ENCODE measurements around the gene NEXN.
"Not testable (repeated sequence)": the region's sequence is repeated elsewhere in the genome, so short reads cannot be mapped to it uniquely, and the experiment has no call there.

NEXN gene

DNA sequence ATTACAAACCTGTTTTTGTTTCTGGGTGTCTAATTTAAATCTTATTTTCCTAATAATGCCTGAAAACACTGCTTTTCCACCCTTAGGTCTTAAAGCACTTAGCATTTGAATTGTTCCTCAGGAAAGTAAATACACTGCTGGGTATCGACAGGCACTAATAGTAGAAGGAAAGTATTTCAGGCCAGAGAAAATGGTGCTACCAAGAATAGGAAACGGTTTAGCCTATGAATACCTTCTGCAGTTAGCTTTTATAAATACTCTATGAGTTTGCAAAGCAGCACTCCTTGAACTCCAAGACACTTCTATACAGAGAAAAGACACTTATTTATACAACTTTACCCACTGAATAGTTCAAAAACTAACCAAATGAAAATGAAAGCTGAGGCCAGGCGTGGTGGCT lies 83.7 kb downstream of the NEXN start:
- DNase-seq = no peak

DNA sequence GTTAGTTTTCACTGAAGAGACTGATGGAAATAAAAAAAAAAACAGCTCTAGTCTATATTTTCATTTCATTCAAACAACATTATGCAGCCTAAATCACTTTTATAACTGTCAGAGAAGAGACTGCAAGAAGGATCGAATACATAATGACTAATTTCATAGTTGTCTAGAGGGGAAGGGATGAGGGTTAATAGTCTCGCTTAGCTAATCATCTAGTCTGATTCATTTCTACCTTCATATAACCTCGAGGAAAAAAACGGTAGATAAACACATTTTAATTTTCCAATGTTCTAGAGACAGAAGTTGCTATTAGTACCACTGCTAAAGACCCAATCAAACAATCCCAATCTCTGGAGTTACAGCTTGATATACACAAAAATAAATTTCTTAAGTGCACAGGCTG lies 87.0 kb downstream of the NEXN start:
- DNase-seq = no peak

DNA sequence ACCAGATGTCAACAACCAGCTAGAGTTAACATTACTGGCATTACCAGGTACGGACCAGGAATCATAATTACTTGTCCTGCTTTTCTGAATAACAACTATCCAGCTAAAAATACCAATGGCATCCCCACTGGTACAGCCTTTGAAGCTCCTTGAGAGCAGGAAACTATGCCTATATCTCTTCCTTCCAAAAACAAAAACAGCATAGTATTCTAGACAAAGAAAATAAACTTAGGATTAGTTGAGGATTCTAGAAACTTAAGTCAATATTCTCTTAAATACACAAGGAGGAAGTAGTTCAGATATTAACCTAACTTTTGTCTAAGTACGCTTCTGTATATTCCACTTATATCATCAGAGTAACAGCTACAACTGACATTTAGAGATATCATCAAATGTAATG lies 87.5 kb downstream of the NEXN start:
- DNase-seq = no peak

DNA sequence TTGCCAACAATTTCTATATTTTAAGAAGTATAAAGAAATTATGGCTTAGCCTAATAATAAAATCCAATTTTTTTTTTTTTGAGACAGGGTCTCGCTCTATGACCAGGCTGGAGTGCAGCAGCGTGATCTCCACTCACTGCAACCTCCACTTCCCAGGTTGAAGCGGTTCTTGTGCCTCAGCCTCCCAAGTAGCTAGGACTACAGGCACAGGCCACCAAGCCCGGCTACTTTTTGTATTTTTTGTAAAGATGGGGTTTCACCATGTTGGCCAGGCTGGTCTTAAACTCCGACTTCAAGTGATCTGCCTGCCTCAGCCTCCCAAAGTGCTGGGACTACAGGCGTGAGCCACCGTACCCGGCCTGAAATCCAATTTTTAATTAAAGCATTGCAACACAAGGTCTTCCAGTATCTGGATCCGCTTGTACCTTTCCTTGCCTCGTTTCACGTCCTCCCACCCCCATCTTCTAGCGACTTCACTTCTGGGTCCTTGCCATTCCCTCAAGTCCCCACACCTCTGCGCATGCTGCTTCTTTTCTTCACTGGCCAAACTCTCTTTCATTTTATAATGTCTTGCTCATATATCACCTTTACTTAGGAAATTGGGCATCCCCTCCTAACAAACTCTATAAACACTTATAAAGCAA lies 88.1 kb downstream of the NEXN start:
- no peak for DNase-seq

DNA sequence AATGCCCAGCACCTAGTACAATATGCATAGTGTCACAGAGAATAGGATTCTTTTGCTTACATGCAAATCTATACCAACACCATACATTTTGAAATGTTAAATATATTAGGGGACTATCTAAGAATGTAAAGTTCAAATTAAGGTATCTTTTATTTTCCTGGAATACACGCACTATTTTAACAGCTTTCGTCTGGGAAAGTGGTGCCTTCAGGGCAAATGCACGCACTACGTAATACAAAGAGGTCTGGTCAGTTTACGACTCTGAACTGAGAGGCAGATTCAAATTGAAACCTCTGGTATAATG lies 89.5 kb downstream of the NEXN start:
- no peak for DNase-seq

DNA sequence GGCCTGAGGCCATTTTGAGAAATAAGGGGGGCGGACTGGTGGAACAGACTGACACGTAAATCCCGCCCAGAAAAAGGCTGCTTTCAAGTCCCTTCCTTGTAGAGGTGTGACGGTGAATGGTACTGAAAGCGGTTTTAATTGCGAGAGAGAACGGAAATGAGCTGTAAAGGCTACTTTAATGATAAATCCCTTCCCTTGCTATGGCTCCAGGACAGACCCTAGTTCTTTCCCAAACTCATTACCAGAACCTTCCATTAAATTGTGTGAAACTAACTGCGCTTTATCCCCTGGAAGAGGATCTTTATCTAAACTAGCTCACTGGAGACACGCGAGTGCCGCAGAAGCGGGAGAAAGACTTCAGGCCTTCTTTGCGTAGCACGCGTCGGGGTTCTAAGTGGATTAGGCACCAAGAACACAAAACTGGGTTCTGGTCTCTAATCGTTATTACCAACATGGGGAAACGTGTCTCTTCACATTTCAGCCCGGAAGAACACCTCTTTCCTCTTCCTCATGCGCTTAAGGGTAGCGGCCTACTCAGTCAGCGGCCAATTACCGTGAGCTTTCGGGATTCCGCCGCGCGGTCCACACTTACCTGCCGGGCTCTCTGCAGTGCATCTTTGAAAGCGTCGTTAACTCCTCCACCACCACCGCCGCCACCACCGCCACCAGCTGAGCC lies 90.0 kb downstream of the NEXN start:
- DNase-seq = peak; percentile 88

DNA sequence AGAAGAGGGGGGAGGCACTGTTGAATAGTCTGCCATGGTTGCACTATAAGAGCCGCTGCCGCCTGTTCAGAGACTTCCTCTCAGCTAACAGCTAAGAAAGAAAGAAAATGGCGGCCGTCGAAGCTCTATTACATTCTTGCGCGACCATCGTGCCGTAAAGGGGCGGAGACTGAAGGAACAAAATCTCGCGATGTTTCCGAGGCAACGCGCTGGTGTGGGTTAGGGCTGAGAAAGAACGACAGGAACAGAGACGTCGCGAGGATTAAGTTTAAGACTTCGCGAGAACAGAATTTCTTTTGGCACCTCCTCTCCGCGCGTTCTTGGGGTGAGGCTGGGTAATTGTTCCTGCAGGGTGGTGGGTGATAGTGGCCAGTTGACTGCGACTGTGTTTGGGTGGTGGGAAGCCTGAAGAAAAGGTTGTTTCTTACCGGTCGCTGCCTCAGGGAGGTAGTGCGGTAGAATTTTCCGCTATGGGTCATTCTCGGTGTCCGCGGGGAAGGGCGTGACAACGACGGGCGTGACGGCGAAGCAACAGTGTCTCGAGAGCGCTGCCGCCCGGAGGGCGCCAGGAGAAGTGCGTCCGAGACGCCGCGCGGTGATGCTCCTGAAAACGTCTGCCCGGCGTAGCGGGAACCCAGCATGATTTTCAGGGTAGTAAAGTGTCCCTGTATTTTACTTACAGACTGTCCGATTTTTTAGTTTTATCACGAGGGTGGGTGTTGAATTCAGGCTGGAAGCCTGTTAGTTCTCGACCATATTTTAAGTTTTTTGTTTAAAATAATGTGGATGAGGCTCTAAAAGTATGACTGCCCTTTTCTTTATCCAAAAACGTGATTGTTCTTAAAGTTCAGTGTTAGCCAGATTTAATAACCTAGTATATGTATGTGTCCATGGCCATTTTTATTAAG lies 90.8 kb downstream of the NEXN start, which contains the start of gene FUBP1:
Gene FUBP1 (minus strand): TSS at position 104 of the 908 bp plus-strand sequence. CDS start 68 bp downstream, at position 36.
- peak; percentile 97 for DNase-seq

DNA sequence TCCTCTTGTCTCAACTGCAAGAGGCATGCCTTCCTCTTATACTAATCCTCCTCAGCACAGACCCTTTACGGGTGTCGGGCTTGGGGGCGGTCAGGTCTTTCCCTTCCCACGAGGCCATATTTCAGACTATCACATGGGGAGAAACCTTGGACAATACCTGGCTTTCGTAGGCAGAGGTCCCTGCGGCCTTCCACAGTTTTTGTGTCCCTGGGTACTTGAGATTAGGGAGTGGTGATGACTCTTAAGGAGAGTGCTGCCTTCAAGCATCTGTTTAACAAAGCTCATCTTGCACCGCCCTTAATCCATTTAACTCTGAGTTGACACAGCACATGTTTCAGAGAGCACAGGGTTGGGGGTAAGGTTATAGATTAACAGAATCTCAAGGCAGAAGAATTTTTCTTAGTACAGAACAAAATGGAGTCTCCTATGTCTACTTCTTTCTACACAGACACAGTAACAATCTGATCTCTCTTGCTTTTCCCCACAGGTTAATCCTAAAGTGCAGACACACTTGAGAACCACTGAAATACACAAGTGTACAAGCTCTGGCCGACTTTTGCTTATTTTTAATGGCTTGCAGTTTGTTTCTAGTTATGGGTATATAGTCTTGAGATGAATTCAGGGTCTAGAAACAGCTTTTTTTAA lies 95.0 kb downstream of the NEXN start:
- DNase-seq = not testable (repeated sequence)

DNA sequence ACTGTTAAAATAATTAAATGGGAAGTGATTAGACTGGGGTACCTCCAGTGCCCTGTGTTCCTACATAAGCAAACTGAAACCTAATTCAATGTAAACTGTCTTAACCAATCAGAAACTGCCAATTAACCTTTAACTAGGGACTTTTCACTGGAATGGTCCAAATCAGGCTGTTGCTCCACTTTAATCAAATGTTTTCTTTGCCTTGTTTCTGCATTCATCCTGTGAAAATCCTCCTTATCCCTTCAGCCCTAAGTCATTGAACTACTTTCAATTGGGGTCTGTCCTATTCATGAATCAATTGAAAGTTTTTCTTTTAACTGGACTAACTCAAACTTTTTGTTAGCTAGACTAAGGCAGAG lies 95.6 kb downstream of the NEXN start:
- no peak for DNase-seq

DNA sequence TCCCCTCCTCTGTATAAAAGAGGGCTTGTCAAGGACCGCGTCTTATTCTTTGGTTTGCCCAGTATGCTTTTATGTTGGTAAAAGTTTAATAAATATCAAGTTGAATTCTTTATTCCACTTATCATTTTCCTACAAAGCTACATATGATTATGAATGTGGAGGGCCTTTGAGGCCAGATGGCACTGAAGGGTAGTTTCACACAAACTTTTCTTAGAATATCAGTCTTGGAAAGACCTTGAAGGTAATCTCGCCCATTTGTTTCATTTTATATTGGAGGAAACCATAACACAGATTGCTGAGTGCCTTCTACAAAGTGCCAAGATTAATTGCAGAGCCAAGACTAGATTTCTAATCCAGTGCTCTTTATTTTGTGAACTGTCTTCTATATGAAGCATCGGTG lies 96.2 kb downstream of the NEXN start:
- no peak for DNase-seq

DNA sequence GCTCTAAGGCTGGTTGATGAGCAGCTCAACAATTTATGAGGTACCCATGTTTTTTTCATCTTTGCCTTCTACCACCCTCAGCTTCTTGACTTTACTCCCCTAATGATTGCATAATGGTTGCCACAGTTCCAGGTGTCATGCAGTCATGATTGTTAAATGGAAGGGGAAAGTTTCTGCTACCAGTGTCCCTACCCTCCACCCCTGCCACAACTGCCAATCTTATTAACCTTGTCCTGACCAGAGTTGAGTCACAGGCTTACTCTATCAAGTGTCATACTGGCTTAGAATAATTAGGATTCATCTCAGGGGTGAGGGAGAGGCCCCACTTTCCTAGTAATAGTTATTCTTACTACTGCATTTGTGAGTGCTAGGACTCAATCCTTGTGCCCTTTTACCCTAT lies 98.4 kb downstream of the NEXN start:
- DNase-seq = no peak

DNA sequence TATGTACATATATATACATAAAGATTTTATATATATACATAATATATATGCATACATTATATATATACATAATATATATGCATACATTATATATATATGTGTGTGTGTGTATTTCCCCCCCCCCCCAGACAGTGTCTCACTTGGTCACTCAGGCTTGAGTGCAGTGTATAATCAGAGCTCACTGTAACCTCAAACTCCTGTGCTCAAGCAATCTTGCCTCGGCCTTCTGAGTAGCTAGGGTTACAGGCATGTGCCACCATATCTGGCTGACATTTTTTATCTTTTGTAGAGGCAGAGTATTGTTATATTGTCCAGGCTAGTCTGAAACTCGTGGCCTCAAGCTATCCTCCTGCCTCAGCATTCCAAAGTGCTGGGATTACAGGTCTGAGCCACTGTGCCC lies 99.5 kb downstream of the NEXN start:
- no peak for DNase-seq

DNA sequence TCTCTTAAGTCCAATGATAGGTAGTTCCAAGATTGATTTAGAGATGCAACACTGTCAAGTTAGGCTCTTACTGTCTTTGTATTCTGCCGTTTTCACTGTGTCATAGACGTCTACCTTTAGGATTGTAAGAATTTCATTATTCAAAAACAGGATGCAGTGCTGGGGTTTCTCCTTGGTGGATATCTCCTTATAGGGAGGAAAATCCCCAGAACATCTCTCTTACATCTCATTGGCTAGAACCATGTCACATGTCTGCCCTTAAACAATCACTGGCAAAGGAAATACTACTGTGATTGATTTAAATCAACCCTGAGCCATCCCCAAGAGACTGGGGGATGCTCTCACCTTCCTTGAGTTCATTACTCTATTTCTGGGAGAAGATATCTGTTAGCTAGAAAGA lies 101.3 kb downstream of the NEXN start:
- no peak for DNase-seq

DNA sequence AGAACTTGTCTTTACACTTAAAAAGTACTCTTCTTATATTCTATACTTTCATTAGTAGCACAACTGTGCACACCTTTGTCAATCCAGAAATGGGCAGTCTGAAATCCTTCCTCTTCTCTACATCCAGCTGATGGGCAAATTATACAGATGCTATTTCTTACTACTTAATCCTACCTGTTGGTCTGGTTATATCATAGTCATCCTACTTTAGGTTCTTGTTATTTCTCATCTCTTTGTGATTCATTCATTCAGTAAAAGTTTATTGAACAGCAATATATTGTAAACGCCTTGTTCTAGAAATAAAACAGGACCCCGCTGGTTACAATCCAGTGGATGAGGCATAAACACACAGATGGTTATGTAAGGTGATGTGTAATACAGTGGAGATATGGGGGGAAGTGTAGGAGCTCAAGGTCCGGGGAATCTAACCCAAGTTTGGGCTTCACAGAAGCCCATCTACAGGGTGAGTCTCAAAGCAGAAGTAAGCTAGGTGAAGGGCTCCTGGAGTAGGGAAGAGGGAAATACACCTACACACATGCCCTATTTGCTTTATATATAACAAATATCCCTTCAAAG lies 102.3 kb downstream of the NEXN start:
- DNase-seq = no peak

DNA sequence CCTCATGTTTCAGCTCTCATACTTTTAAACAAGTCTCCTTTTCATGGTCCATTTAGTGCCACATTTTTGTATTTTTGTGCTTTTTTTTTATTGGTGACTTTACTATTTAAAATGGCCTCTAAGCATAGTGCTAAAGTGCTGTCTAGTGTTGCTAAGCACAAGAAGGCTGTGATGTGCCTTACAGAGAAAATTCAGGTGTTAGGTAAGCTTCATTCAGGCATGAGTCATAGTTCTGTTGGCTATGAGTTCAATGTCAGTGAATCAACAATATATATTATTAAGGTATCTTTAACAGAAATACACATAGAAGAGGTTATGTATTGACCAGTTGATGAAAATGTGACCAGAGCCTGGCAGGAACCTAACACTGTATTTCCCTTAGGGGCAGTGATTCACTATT lies 103.2 kb downstream of the NEXN start:
- DNase-seq = no peak

All from activated effector memory CD4-positive, alpha-beta T cell treated with anti-CD3 and anti-CD28 coated beads, Interleukin-2, amount 50 U/mL, for 16 hours (primary cell).